Peyer's patch (tissue), 4 donors: ENCODE data around the gene GRID2.

ENCODE experiments used
- POLR2A ChIP-seq, 2 donors: fragments of 450-650 bp; IDR thresholded peaks; one replicate each; pipeline ENCODE4 v1.5.1; 2017; ENCODE audit warnings: antibody characterized with exemption in 2 of 2, mild to moderate bottlenecking in 2 of 2, moderate library complexity in 2 of 2
- TF ChIP-seq, protein P1 (sequence below), 6 experiments: fragments of 450-650 bp in 4 of 6; fragments of 200-600 bp in 2 of 6; sonication (generic) in 1 of 6; IDR thresholded peaks; one replicate each; pipeline ENCODE4 v1.5.1; 2017 to 2019; ENCODE audit warnings: antibody characterized with exemption in 6 of 6, mild to moderate bottlenecking in 3 of 6, moderate library complexity in 1 of 6

DNA sequence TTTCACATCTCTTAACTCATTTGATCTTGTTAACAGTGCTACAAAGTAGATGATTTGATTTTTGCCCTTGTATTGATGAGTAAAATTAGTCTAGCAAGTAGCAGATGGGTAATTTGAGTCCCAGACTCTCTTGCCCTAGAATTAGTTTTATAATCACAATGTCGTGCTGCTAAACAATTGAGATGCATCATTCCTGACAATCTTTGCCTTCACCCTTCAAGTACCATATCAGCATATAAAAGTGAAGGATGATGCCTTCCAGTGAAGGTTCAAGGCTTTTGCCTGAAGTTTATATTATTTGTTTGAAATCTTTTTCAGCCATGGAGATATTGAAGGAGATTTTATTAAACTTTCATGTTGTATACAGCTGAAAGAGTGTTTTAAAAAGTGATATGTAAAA is 141.4 kb downstream of the GRID2 start:
- no peak for TF ChIP-seq POLR2A (IDR thresholded peaks at IDR 0.05)
- TF ChIP-seq, protein P1, sequence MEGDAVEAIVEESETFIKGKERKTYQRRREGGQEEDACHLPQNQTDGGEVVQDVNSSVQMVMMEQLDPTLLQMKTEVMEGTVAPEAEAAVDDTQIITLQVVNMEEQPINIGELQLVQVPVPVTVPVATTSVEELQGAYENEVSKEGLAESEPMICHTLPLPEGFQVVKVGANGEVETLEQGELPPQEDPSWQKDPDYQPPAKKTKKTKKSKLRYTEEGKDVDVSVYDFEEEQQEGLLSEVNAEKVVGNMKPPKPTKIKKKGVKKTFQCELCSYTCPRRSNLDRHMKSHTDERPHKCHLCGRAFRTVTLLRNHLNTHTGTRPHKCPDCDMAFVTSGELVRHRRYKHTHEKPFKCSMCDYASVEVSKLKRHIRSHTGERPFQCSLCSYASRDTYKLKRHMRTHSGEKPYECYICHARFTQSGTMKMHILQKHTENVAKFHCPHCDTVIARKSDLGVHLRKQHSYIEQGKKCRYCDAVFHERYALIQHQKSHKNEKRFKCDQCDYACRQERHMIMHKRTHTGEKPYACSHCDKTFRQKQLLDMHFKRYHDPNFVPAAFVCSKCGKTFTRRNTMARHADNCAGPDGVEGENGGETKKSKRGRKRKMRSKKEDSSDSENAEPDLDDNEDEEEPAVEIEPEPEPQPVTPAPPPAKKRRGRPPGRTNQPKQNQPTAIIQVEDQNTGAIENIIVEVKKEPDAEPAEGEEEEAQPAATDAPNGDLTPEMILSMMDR (IDR thresholded peaks at IDR 0.05) = no peak
